Fibroblast of villous mesenchyme (primary cell): Measurements from ENCODE around the gene MRPL42. TPM values are rescaled to one million over a fixed set of nuclear protein-coding genes. Genes with fewer than 3 reads are reported as not detected.
A peak's percentile ranks its signal among the peaks of the same experiment; 100 is the strongest.
"Not testable (repeated sequence)": the region's sequence is repeated elsewhere in the genome, so short reads cannot be mapped to it uniquely, and the experiment has no call there.

Experiments
- DNase-seq: peaks from one replicate; pipeline ENCODE4 v3.0.0-alpha.2; 2010; ENCODE audit warnings: low read depth
- H3K4me3 ChIP-seq: 2 replicates; pipeline ENCODE4 v1.5.1; 2011; ENCODE audit warnings: low read depth, mild to moderate bottlenecking, low read length
- total RNA-seq: library from RNA; depleted of rRNA; stranded (reverse); fragments of >200 nt; gene quantifications from 2 replicates; pipeline ENCODE4 v1.2.3, GENCODE V29; 2012
- TF ChIP-seq, protein P1 (sequence below): IDR thresholded peaks from 2 replicates; pipeline ENCODE4 v1.5.1; 2012; ENCODE audit warnings: low read depth, mild to moderate bottlenecking, low read length; ENCODE audit not compliant: insufficient read depth

The MRPL42 gene
- total RNA-seq, 1 donor: 57.0 TPM

- H3K4me3 ChIP-seq: no peak overlapping the region
- no peak for DNase-seq
- TF ChIP-seq, protein P1, sequence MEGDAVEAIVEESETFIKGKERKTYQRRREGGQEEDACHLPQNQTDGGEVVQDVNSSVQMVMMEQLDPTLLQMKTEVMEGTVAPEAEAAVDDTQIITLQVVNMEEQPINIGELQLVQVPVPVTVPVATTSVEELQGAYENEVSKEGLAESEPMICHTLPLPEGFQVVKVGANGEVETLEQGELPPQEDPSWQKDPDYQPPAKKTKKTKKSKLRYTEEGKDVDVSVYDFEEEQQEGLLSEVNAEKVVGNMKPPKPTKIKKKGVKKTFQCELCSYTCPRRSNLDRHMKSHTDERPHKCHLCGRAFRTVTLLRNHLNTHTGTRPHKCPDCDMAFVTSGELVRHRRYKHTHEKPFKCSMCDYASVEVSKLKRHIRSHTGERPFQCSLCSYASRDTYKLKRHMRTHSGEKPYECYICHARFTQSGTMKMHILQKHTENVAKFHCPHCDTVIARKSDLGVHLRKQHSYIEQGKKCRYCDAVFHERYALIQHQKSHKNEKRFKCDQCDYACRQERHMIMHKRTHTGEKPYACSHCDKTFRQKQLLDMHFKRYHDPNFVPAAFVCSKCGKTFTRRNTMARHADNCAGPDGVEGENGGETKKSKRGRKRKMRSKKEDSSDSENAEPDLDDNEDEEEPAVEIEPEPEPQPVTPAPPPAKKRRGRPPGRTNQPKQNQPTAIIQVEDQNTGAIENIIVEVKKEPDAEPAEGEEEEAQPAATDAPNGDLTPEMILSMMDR: no peak
Measured at GRCh38 chr12:93547778-93548177, 80.5 kb downstream of the MRPL42 start.

DNA sequence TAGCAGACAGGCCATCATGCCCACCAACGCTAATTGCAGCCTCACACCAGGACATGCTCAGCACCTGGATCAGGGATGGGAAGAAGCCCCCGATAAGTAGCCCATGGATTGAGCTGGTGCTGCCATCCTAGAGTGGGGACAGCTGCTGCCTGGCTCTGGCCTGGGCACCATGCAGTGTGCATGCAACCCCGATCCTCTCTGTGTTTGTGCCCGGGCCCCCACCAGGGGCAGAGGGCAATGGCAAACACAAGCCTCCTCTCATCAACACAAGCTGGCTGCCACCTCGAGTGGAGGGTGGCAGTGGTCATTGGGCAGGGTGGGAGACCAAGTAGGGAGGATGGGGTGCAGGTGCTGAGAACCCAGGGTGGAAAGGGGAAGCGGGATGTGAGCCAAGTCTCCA, 81.9 kb downstream of the MRPL42 start:
- DNase-seq: no peak
- TF ChIP-seq, protein P1: no peak
- no peak overlapping the region for H3K4me3 ChIP-seq

GRCh38 chr12:93550748-93551611, 83.7 kb downstream of the MRPL42 start:
- DNase-seq: no peak
- TF ChIP-seq, protein P1: no peak
- no peak overlapping the region for H3K4me3 ChIP-seq

GRCh38 chr12:93552427-93552826, 85.1 kb downstream of the MRPL42 start:
- H3K4me3 ChIP-seq: no peak overlapping the region
- TF ChIP-seq, protein P1: no peak
- no peak for DNase-seq

DNA sequence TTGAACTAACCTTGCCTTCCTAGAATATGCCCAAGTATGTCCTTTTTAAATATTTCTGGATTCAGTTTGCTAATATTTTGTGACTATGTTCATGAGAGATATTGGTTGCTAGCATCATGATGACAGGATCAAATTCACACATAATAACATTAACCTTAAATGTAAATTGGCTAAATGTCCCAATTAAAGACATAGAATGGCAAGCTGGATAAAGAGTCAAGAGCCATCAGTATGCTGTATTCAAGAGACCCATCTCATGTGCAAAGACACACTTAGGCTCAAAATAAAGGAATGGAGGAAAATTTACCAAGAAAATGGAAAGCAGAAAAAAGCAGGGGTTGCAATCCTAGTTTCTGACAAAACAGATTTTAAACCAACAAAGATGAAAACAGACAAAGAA, 90.6 kb downstream of the MRPL42 start:
- not testable (repeated sequence) for DNase-seq, H3K4me3 ChIP-seq

DNA sequence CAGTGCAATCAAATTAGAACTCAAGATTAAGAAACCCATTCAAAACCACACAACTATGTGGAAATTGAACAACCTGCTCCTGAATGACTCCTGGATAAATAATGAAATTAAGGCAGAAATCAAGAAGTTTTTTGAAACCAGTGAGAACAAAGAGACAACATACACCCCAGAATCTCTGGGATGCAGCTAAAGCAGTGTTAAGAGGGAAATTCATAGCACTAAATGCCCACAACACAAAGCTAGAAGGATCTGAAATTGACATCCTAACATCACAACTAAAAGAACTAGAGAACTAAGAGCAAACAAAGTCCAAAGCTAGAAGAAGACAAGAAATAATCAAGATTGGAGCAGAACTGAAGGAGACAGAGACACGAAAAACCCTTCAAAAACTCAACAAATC, 91.4 kb downstream of the MRPL42 start:
- H3K4me3 ChIP-seq, DNase-seq: not testable (repeated sequence)

DNA sequence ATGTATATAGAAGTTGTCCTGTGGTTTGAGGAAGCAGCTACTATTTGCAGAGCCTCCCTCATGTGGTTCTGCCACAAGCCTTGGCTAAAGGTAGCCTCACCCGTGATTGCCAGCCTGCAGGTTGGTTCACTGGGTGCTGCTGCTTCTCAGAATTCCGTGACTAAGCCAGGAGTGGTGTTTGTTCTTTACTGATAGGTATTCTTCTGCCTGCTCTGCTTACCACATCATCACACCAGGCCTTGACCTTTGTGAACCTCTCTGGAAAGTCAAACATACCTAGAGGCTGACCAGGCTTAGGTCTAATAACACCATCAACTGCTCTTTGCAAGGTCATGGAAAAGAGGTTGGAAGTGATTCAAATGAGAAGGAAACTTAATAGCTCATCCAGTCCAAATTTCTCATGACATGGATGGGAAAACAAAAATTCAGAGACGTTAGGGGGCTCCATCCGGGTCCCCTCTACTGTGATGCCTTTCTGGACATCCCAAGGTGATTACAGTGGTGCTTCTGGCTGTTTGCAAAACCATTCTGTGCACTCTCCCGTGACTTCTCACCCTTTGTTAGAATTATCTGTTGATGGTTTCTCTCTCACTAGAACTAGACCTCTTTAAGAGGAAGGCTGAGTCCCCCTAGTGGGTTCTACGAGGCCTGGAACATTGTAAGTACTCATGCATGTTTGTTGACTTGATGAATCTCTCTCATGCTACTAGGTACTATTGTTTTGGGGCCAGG, 96.7 kb downstream of the MRPL42 start:
- no peak overlapping the region for H3K4me3 ChIP-seq
- DNase-seq: peak; percentile 48
- TF ChIP-seq, protein P1: peak; percentile 45
